Liver (tissue), 9 donors: ENCODE data around the gene WBP1. TPM values are rescaled to one million over a fixed set of nuclear protein-coding genes. Genes with fewer than 3 reads are reported as not detected.
"Not testable (repeated sequence)": the region's sequence is repeated elsewhere in the genome, so short reads cannot be mapped to it uniquely, and the experiment has no call there.

Experiments
- DNase-seq: peaks from one replicate; pipeline ENCODE4 v3.0.0-alpha.2; 2017; ENCODE audit warnings: low spot score
- H3K27ac ChIP-seq, 2 donors: one replicate each; pipeline ENCODE4 v1.7.0; 2013; ENCODE audit warnings: inconsistent platforms in 2 of 2, low read length in 2 of 2, control low read depth in 1 of 2, low read depth in 1 of 2, mild to moderate bottlenecking in 1 of 2
- H3K27me3 ChIP-seq, 4 donors: one replicate each; pipeline versions ENCODE4 v1.6.1 to v1.7.0; 2013; ENCODE audit warnings: low read length in 3 of 4, inconsistent platforms in 1 of 4, mild to moderate bottlenecking in 1 of 4, moderate library complexity in 1 of 4; ENCODE audit not compliant: control insufficient read depth in 4 of 4, insufficient read depth in 4 of 4
- H3K36me3 ChIP-seq, 4 donors: one replicate each; pipeline versions ENCODE4 v1.6.1 to v1.7.0; 2013; ENCODE audit warnings: low read length in 3 of 4, mild to moderate bottlenecking in 3 of 4, low read depth in 1 of 4, moderate library complexity in 1 of 4; ENCODE audit not compliant: control insufficient read depth in 4 of 4, insufficient read depth in 3 of 4
- H3K4me1 ChIP-seq, 4 donors: one replicate each; pipeline versions ENCODE4 v1.6.1 to v1.7.0; 2013; ENCODE audit warnings: low read length in 3 of 4, mild to moderate bottlenecking in 3 of 4, moderate library complexity in 1 of 4; ENCODE audit not compliant: control insufficient read depth in 4 of 4, insufficient read depth in 4 of 4
- H3K4me3 ChIP-seq, 3 donors: one replicate each; pipeline versions ENCODE4 v1.6.1 to v1.7.0; 2013; ENCODE audit warnings: low read length in 3 of 3, control low read depth in 1 of 3, low read depth in 1 of 3, mild to moderate bottlenecking in 1 of 3
- H3K9ac ChIP-seq, 2 donors: one replicate each; pipeline ENCODE4 v1.7.0; 2013; ENCODE audit warnings: low read length in 2 of 2, mild to moderate bottlenecking in 2 of 2, moderate library complexity in 2 of 2, control low read depth in 1 of 2, low read depth in 1 of 2
- H3K9me3 ChIP-seq, 4 donors: one replicate each; pipeline versions ENCODE4 v1.6.1 to v1.7.0; 2013; ENCODE audit warnings: low read length in 3 of 4; ENCODE audit not compliant: control insufficient read depth in 4 of 4
- CTCF ChIP-seq: fragments of 150-350 bp; IDR thresholded peaks from 2 replicates; pipeline ENCODE4 v1.5.1; 2017; ENCODE audit warnings: improper control_type of control experiment, low read depth, low read length; ENCODE audit not compliant: missing input control
- EGR1 ChIP-seq, 2 donors: IDR thresholded peaks; 2 replicates each; pipeline ENCODE4 v1.6.1; 2016 to 2018; ENCODE audit warnings: antibody characterized with exemption in 2 of 2, low read depth in 2 of 2
- FOXA2 ChIP-seq: IDR thresholded peaks from 2 replicates; pipeline ENCODE4 v1.6.1; 2016; ENCODE audit warnings: antibody characterized with exemption
- HNF4A ChIP-seq, 2 donors: conservative IDR thresholded peaks; 2 replicates each; pipeline ENCODE4 v1.6.1; 2016; ENCODE audit warnings: antibody characterized with exemption in 2 of 2, mild to moderate bottlenecking in 2 of 2
- HNF4G ChIP-seq: IDR thresholded peaks from 2 replicates; pipeline ENCODE4 v1.6.1; 2016; ENCODE audit warnings: antibody characterized with exemption
- RAD21 ChIP-seq, 2 donors: IDR thresholded peaks; 2 replicates each; pipeline ENCODE4 v1.6.1; 2016; ENCODE audit warnings: antibody characterized with exemption in 2 of 2, mild to moderate bottlenecking in 2 of 2
- SP1 ChIP-seq: IDR thresholded peaks from 2 replicates; pipeline ENCODE4 v1.6.1; 2018; ENCODE audit warnings: antibody characterized with exemption, mild to moderate bottlenecking
- YY1 ChIP-seq: IDR thresholded peaks from 2 replicates; pipeline ENCODE4 v1.6.1; 2016; ENCODE audit warnings: antibody characterized with exemption, mild to moderate bottlenecking
- ZBTB33 ChIP-seq: IDR thresholded peaks from 2 replicates; pipeline ENCODE4 v1.6.1; 2016; ENCODE audit warnings: antibody characterized with exemption
- WGBS: extraction: QIAGEN DNeasy Blood & Tissue Kit; methylation state at CpG from one replicate; pipeline ENCODE4 v1.1.7; 2013; 5-methylcytosine and 5-hydroxymethylcytosine counted together
- polyA plus RNA-seq, 2 donors: library from polyadenylated mRNA; stranded (reverse) in 1 of 2; unstranded in 1 of 2; fragments of 200-250 nt in 1 of 2; fragments of >200 nt in 1 of 2; fragmentation: Nextera tagmentation in 1 of 2; extraction: Ambion mirVana in 1 of 2; gene quantifications; one replicate each; pipeline versions ENCODE4 v1.2.1 to v1.2.3, GENCODE V29; 2013 to 2015
- total RNA-seq, 2 donors: library from RNA; depleted of rRNA; stranded (reverse); fragments of >200 nt; gene quantifications; one replicate each; pipeline ENCODE4 v1.2.3, GENCODE V29; 2014
- TF ChIP-seq, protein P1 (sequence below): IDR thresholded peaks from 2 replicates; pipeline ENCODE4 v1.6.1; 2016; ENCODE audit warnings: antibody characterized with exemption, mild to moderate bottlenecking
- donor health status: healthy.
- donor health status: healthy.
- donor health status: healthy.
- donor health status: healthy.
- donor health status: healthy.

WBP1 gene
- total and polyA plus RNA-seq, 4 donors: 19.2 to 45.0 (median 24.9) TPM

- TF ChIP-seq ZBTB33: no peak
- TF ChIP-seq HNF4G: no peak
- no peak for TF ChIP-seq SP1
- TF ChIP-seq CTCF: no peak
- no peak for TF ChIP-seq RAD21 (IDR thresholded peaks at IDR 0.05)
- no peak for TF ChIP-seq YY1
- no peak for TF ChIP-seq EGR1 (IDR thresholded peaks at IDR 0.05; ENCODE audit: low read depth in 2 of 2)
These were observed 6.2 kb downstream of the WBP1 start (continued) for GRCh38 chr2:74464406-74464805.

- peaks cover 2 to 13% (median 12%) of the 10 kb centered on the region in 4 donors for H3K36me3 ChIP-seq
- not testable (repeated sequence) for H3K27ac ChIP-seq, H3K4me3 ChIP-seq, DNase-seq, H3K9ac ChIP-seq, H3K27me3 ChIP-seq, H3K9me3 ChIP-seq
- H3K4me1 ChIP-seq: peaks cover 8 to 23% (median 19%) of the 10 kb centered on the region in 4 donors
- 97% methylated on average over 12 of the region's 12 CpGs for WGBS
These were observed 12.5 kb downstream of the WBP1 start for GRCh38 chr2:74470742-74471141.

- H3K27ac ChIP-seq: peak overlapping the region; percentile 88 to 96
- H3K4me3 ChIP-seq: peak overlapping the region; percentile 65 to 97 (median 87)
- WGBS: 32% methylated on average over 16 of the region's 16 CpGs
- H3K36me3 ChIP-seq: peaks cover 2 to 13% (median 12%) of the 10 kb centered on the region in 4 donors
- DNase-seq: no peak
- no peak for TF ChIP-seq HNF4A (conservative IDR thresholded peaks at IDR 0.05)
- TF ChIP-seq, protein P1, sequence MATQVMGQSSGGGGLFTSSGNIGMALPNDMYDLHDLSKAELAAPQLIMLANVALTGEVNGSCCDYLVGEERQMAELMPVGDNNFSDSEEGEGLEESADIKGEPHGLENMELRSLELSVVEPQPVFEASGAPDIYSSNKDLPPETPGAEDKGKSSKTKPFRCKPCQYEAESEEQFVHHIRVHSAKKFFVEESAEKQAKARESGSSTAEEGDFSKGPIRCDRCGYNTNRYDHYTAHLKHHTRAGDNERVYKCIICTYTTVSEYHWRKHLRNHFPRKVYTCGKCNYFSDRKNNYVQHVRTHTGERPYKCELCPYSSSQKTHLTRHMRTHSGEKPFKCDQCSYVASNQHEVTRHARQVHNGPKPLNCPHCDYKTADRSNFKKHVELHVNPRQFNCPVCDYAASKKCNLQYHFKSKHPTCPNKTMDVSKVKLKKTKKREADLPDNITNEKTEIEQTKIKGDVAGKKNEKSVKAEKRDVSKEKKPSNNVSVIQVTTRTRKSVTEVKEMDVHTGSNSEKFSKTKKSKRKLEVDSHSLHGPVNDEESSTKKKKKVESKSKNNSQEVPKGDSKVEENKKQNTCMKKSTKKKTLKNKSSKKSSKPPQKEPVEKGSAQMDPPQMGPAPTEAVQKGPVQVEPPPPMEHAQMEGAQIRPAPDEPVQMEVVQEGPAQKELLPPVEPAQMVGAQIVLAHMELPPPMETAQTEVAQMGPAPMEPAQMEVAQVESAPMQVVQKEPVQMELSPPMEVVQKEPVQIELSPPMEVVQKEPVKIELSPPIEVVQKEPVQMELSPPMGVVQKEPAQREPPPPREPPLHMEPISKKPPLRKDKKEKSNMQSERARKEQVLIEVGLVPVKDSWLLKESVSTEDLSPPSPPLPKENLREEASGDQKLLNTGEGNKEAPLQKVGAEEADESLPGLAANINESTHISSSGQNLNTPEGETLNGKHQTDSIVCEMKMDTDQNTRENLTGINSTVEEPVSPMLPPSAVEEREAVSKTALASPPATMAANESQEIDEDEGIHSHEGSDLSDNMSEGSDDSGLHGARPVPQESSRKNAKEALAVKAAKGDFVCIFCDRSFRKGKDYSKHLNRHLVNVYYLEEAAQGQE: no peak
- no peak for TF ChIP-seq HNF4G
- no peak for TF ChIP-seq FOXA2
- H3K4me1 ChIP-seq: peaks cover 8 to 19% (median 16%) of the 10 kb centered on the region in 4 donors
- peak overlapping the region; percentile 86 to 91 for H3K9ac ChIP-seq
- H3K9me3 ChIP-seq: no peaks in the 10 kb centered on the region
- H3K27me3 ChIP-seq: no peaks in the 10 kb centered on the region
These were observed 13.3 kb downstream of the WBP1 start for GRCh38 chr2:74471332-74472065.
